Uterus (tissue), 2 donors: Measurements from ENCODE around the gene LAMP5.

Source experiments
- POLR2A ChIP-seq, 2 donors: fragments of 450-650 bp; IDR thresholded peaks; one replicate each; pipeline ENCODE4 v1.6.1; 2016; ENCODE audit warnings: antibody characterized with exemption in 2 of 2, mild to moderate bottlenecking in 1 of 2, moderate library complexity in 1 of 2
- TF ChIP-seq, protein P1 (sequence below), 4 experiments: fragments of 200-600 bp in 2 of 4; fragments of 450-650 bp in 2 of 4; sonication (generic) in 2 of 4; IDR thresholded peaks; one replicate each; pipeline ENCODE4 v1.5.1; 2016 to 2019; ENCODE audit warnings: antibody characterized with exemption in 4 of 4, mild to moderate bottlenecking in 2 of 4, moderate library complexity in 1 of 4

DNA sequence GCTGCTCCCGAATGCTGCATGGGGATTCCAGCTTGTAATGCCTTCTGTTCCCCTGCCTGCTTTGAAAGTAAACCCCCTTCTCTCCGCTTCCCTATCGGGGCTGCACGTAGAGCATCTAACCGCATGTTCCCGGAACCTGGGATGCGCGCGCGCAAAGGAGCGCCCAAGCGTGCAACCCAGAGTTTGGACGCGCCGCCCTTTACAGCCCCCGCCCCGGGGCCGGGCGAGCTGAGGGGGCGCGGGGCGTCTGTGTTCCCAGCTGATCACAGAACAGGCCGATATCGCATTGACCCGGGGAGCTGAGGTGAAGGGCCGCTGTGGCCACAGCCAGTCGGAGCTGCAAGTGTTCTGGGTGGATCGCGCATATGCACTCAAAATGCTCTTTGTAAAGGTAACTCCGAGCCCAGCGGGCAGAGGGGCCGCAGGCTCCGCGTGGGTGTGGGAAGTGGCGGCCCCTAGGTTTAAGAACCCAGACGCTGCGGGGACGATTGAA, 1.4 kb downstream of the LAMP5 start:
- no peak for TF ChIP-seq POLR2A (IDR thresholded peaks at IDR 0.05)
- TF ChIP-seq, protein P1, sequence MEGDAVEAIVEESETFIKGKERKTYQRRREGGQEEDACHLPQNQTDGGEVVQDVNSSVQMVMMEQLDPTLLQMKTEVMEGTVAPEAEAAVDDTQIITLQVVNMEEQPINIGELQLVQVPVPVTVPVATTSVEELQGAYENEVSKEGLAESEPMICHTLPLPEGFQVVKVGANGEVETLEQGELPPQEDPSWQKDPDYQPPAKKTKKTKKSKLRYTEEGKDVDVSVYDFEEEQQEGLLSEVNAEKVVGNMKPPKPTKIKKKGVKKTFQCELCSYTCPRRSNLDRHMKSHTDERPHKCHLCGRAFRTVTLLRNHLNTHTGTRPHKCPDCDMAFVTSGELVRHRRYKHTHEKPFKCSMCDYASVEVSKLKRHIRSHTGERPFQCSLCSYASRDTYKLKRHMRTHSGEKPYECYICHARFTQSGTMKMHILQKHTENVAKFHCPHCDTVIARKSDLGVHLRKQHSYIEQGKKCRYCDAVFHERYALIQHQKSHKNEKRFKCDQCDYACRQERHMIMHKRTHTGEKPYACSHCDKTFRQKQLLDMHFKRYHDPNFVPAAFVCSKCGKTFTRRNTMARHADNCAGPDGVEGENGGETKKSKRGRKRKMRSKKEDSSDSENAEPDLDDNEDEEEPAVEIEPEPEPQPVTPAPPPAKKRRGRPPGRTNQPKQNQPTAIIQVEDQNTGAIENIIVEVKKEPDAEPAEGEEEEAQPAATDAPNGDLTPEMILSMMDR (IDR thresholded peaks at IDR 0.05), result no peak
